Prostate gland (tissue), 2 donors: Measurements from ENCODE around the gene AFF3.

Experiments used
- CTCF ChIP-seq, 4 experiments: fragments of 200-600 bp in 2 of 4; fragments of 450-650 bp in 2 of 4; sonication (generic) in 2 of 4; IDR thresholded peaks; 1 replicate in 3 of 4; 2 replicates in 1 of 4; pipeline ENCODE4 v1.5.1; 2016 to 2019; ENCODE audit warnings: antibody characterized with exemption in 4 of 4, mild to moderate bottlenecking in 2 of 4, moderate library complexity in 2 of 4
- POLR2A ChIP-seq: fragments of 450-650 bp; IDR thresholded peaks from one replicate; pipeline ENCODE4 v1.6.1; 2016; ENCODE audit warnings: antibody characterized with exemption, mild to moderate bottlenecking

GRCh38 chr2:100105678-100106054 is 36.7 kb downstream of the AFF3 start:
- no peak for TF ChIP-seq CTCF (IDR thresholded peaks at IDR 0.05)
- TF ChIP-seq POLR2A, result no peak
